ENCODE measurements around the gene RCOR1.

GRCh38 chr14:102732924-102733323 lies 140.5 kb downstream of the RCOR1 start:
- no peak for TF ChIP-seq POLR2A (IDR thresholded peaks at IDR 0.05; ENCODE audit: low read depth, low read length)
- no peak for TF ChIP-seq RAD21 (IDR thresholded peaks at IDR 0.05; ENCODE audit: low read length)
- TF ChIP-seq CTCF (conservative IDR thresholded peaks at IDR 0.05; ENCODE audit: low read depth, low read length) = no peak
- TF ChIP-seq USF2 (IDR thresholded peaks at IDR 0.05; ENCODE audit: low read depth, low read length) = no peak
- no peak for TF ChIP-seq MAFK (IDR thresholded peaks at IDR 0.05; ENCODE audit: low read depth, low read length)
- TF ChIP-seq BHLHE40 (IDR thresholded peaks at IDR 0.05; ENCODE audit: low read depth, low read length) = no peak
- TF ChIP-seq ELK1 (IDR thresholded peaks at IDR 0.05; ENCODE audit: borderline replicate concordance, low read depth, low read length) = no peak
- no peak for TF ChIP-seq MAZ (IDR thresholded peaks at IDR 0.05; ENCODE audit: borderline replicate concordance, low read depth, low read length)
- TF ChIP-seq RFX5 (IDR thresholded peaks at IDR 0.05; ENCODE audit: low read depth, low read length) = no peak
- TF ChIP-seq RCOR1 (IDR thresholded peaks at IDR 0.05; ENCODE audit: insufficient replicate concordance, low read length) = no peak
- no peak for TF ChIP-seq MXI1 (IDR thresholded peaks at IDR 0.05; ENCODE audit: borderline replicate concordance, low read depth, low read length)
- TF ChIP-seq FOS (IDR thresholded peaks at IDR 0.05; ENCODE audit: low read depth, low read length) = no peak
- no peak for TF ChIP-seq CEBPB (IDR thresholded peaks at IDR 0.05; ENCODE audit: low read depth, low read length)
